ENCODE measurements around the gene SMIM36.

- TF ChIP-seq CTCF (IDR thresholded peaks at IDR 0.05) (no peak), POLR2A (IDR thresholded peaks at IDR 0.05) (no peak)
Measured at GRCh38 chr17:55531053-55531728, 19.9 kb upstream of the SMIM36 start.
